M059J (cell line): ENCODE measurements around the gene SAP30BP. TPM values are rescaled to one million over a fixed set of nuclear protein-coding genes. Genes with fewer than 3 reads are reported as not detected.
A peak's percentile ranks its signal among the peaks of the same experiment; 100 is the strongest.

Source experiments
- DNase-seq: peaks from one replicate; pipeline ENCODE4 v3.0.0-alpha.2; 2012; ENCODE audit warnings: low read depth
- total RNA-seq: library from RNA; depleted of rRNA; stranded (reverse); fragments of >200 nt; shearing (Covaris generic); gene quantifications from 2 replicates; pipeline ENCODE4 v1.2.3, GENCODE V29; 2014

The SAP30BP gene
- total RNA-seq, 1 experiment from 2014 or later, result 79.3 TPM

DNA sequence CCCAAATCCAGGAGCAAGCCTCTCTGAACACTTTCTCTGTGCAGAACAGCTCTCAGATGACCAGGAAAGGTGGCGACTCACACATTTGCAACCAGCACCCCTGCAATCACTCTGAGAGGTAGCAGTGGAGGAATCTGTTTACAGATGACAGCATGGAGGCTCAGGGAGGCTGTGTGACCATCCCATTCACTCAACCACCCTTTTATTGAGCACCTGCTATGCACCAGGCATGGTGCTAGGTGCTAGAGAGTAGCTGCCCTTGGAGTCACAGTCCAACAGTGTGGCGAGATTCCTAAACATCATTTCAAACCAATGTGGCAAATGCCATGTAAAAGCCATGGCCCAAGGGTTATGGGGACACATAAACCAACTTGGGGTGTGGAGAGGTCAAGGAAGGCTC is 52.6 kb downstream of the SAP30BP start:
- DNase-seq, result no peak

- DNase-seq, result peak; percentile 42
Observed at GRCh38 chr17:75720656-75721462, 53.7 kb downstream of the SAP30BP start, which contains the start of gene ITGB4. Gene ITGB4, plus strand, starts transcription at chr17:75721459. Its CDS starts 3,245 bp downstream, at chr17:75724704.

DNA sequence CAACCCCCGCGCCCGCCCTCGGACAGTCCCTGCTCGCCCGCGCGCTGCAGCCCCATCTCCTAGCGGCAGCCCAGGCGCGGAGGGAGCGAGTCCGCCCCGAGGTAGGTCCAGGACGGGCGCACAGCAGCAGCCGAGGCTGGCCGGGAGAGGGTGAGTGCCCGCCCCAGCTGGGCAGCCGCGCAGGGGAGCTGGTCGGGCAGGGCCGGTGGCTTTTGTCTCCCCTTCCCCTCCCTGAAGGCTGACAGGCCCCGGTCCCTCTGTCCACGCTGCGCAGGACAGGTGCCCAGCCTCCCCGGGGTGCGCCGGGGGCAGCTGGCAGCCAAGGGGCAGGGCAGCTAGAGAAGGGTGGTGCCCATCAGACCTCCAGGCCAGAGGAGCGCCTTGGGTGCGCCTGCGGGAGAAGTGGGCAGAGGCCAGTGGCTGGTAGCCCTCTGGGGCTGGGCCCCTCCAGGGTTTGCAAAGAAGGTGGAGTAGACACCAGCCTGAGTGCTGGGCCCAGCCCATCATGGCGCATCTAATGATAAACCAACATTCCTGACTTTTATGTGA is 54.4 kb downstream of the SAP30BP start:
- no peak for DNase-seq

GRCh38 chr17:75722076-75722475 is 54.9 kb downstream of the SAP30BP start:
- no peak for DNase-seq

DNA sequence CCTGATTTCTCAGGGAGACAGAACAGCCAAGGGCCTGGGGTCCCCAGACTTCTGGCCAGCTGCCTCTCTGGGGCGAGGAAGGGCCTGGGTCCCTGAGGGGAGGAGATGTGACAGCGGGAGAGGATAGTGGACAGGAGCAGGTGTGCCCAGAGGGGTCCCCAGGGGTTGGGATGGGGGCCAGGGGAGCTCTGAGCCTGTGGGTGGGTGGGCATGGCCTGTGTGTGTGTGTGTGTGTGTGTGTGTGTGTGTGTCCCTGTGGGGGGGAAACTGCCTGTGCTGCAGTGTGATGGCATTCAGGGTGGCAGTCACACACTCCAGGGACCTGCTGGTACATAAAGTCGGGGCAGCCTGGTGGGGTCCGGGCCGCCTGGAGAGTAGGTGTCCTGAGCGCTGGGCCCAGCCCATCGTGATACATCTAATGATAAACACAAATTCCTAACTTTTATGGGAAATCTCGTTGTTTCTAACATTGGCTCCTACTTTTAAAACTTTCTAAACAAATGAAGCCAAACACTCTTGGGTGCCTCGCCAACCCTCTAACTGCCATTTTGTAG is 55.5 kb downstream of the SAP30BP start:
- DNase-seq, result no peak

DNA sequence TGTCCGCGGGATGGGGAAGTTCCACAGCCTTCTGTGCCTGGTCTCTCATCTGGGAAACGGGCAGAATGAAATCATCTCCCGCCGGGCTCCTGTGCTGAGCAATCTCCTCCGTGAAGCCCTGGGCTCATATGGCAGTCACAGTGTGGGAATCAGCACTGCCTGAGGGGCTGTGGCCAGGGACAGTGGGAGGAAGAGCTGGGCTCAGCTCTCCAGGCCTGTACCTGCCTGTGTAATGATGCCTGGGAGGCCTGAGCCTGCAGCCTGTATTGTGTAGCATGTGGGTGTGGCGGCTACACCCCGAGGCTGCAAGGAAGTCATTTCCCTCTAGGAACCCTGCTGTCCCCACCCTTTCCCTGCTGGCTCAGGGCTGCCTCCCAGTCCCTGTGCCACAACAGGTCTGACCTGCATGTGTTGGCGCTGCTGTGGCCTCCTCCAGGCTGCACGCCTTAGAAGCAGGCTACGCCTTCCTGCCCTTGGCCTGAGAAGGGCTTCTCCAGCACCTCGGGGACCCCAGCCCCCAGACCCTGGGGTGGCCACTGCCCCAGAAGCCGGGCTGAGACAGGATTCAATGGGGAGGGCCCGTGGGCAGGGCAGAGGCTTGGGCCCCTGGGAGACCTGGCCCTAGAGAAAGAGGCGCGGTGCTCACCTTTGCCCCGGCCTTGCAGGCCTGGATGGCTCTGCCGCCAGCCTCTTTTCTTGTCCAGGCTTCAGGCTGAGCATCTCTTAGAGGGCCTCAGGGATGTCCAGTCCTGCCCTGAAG is 56.2 kb downstream of the SAP30BP start:
- DNase-seq, result no peak

GRCh38 chr17:75724016-75725003 is 57.2 kb downstream of the SAP30BP start:
- DNase-seq, result no peak

DNA sequence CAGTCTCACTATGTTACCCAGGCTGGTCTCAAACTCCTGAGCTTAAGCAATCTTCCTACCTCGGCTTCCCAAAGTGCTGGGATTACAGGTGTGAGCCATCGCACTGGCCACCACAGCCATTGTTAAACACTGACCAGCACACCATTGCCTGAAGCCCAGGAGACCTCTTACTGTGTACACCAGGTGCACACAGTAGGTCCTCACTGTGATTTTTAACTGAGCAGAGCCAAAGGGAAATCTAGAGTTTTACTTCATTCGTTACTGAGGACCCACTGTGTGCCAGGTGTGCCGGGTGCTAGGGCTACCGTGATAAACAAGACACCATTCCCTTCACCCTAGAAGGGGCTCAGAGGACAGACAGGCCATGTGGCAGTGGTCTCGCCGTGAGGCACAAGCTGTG is 58.4 kb downstream of the SAP30BP start:
- DNase-seq, result no peak

- no peak for DNase-seq
Observed at GRCh38 chr17:75727391-75727790, 60.3 kb downstream of the SAP30BP start.

DNA sequence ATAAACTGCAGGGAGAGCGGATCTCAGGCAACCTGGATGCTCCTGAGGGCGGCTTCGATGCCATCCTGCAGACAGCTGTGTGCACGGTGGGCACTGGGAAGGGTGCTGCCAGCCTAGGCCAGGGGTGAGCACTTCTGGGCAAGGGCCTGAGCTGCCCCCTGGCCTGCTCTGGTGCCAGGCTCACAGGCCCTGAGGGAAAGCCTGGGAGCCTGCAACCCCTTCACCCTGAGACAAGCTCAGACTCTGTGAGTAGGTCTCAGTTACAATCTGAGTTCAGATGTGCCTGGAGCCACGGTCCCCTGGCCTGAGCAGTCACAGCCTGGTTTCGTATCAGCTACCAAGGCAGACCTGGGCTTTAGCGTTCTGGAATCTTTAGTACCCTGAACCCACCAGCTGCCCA is 62.2 kb downstream of the SAP30BP start:
- no peak for DNase-seq

DNA sequence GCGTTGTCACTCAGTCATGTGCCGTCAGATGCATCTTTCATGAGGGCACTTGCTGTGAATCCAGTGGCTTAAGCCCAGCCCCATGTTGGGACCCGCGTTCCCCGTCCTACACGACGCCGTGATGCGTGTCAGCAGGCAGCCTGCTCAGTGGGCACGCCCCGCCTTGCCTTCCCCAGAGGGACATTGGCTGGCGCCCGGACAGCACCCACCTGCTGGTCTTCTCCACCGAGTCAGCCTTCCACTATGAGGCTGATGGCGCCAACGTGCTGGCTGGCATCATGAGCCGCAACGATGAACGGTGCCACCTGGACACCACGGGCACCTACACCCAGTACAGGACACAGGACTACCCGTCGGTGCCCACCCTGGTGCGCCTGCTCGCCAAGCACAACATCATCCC is 62.9 kb downstream of the SAP30BP start:
- no peak for DNase-seq

GRCh38 chr17:75731086-75731715 is 64.1 kb downstream of the SAP30BP start:
- DNase-seq, result no peak

GRCh38 chr17:75731716-75732498 is 64.8 kb downstream of the SAP30BP start:
- no peak for DNase-seq

DNA sequence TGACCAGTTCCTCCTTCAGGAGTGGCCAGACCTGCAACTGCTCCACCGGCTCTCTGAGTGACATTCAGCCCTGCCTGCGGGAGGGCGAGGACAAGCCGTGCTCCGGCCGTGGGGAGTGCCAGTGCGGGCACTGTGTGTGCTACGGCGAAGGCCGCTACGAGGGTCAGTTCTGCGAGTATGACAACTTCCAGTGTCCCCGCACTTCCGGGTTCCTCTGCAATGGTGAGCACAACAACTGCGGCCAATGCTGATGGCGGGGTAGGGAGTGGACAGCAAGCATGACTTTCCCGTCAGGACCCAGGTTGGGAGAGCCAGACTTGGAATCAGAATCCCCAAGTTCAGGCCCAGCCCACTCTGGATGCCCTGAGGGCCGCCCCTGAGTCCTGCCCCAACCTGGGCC is 66.3 kb downstream of the SAP30BP start:
- no peak for DNase-seq

GRCh38 chr17:75734674-75735294 is 67.6 kb downstream of the SAP30BP start:
- DNase-seq, result no peak

- DNase-seq, result no peak
Observed at GRCh38 chr17:75736173-75736835, 69.2 kb downstream of the SAP30BP start.

DNA sequence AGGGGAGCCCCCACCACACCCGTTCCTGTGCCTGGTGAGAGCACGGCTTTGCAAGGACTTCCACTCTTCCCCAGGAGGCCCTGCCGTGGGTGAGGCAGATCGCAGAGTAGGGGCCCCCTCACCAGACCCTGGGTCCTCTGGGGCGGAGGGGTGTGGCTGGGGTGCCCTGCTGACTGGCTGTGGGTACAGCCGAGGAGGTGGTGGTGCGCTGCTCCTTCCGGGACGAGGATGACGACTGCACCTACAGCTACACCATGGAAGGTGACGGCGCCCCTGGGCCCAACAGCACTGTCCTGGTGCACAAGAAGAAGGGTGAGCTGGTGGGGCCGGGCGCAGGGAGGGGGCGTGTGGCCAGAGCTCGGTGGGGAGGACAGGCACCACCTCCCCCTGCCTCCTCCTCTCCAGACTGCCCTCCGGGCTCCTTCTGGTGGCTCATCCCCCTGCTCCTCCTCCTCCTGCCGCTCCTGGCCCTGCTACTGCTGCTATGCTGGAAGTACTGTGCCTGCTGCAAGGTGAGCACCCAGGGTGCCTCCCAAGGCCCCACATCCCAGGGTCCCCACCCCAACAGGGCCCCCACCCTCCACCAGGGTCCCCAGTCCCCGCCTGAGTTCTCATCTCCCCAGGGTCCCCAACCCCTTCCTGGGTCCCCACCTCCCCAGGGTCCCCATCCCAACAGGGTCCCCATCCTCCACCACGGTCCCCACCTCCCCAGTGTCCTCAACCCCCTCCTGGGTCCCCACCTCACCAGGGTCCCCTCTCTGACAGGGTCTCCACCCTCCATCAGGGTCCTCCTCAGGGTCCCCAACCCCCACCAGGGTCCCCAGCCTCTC is 70.2 kb downstream of the SAP30BP start:
- DNase-seq, result no peak

DNA sequence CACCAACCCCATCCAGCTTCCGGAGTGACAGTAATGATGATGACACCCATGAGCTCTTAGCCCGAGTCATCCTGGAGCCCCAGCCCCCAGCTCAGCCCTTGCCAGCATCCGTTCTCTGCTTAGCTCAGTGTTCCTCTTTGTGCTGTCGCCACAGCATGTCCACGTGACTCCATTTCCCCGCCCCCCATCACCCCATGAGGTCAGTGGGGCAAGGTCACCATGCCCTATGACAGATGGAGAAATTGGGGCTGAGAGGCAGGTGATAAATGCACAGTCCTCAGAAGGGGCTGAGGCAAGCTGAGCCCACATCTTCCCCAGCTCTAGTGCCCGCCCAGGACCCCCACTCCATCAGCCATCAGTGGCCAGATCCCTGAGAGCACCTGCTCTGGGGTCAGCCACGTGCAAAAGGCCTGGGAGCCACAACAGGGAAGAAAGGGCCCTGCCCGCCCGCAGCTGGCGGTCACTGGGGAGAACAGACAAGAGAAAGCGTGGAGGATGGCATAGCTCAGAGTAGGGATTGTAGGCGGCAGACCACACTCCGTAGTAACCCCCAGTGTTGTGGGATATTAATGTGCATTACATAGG is 71.2 kb downstream of the SAP30BP start:
- no peak for DNase-seq
